GM12891 (cell line): ENCODE measurements around the gene MSH3.
"Not testable (repeated sequence)": the region's sequence is repeated elsewhere in the genome, so short reads cannot be mapped to it uniquely, and the experiment has no call there.

Source experiments
- DNase-seq: peaks from one replicate; pipeline ENCODE4 v3.0.0; 2011; ENCODE audit warnings: low spot score; ENCODE audit not compliant: insufficient read length
- FAIRE-seq: peaks from 2 replicates; lab custom pipeline; 2011; peaks lifted over from hg19 to GRCh38; lab: Jason Lieb, UNC
- PAX5 ChIP-seq: IDR thresholded peaks from 2 replicates; pipeline ENCODE4 v1.6.1; 2011; ENCODE audit warnings: low read length, moderate library complexity, mild to moderate bottlenecking; ENCODE audit not compliant: insufficient read depth, severe bottlenecking
- POLR2A ChIP-seq: IDR thresholded peaks from 2 replicates; pipeline ENCODE4 v1.6.1; 2011; ENCODE audit warnings: low read depth, low read length, control low read depth
- POLR2AphosphoS5 ChIP-seq: IDR thresholded peaks from 2 replicates; pipeline ENCODE4 v1.6.1; 2011; ENCODE audit warnings: low read depth, low read length, control low read depth
- POU2F2 ChIP-seq: IDR thresholded peaks from 2 replicates; pipeline ENCODE4 v1.6.1; 2011; ENCODE audit warnings: low read depth, mild to moderate bottlenecking, control low read depth, low read length, moderate library complexity
- SPI1 ChIP-seq: IDR thresholded peaks from 2 replicates; pipeline ENCODE4 v1.6.1; 2011; ENCODE audit warnings: low read depth, low read length, control low read depth
- TAF1 ChIP-seq: IDR thresholded peaks from 2 replicates; pipeline ENCODE4 v1.6.1; 2011; ENCODE audit warnings: low read depth, low read length, control low read depth

The MSH3 gene

DNA sequence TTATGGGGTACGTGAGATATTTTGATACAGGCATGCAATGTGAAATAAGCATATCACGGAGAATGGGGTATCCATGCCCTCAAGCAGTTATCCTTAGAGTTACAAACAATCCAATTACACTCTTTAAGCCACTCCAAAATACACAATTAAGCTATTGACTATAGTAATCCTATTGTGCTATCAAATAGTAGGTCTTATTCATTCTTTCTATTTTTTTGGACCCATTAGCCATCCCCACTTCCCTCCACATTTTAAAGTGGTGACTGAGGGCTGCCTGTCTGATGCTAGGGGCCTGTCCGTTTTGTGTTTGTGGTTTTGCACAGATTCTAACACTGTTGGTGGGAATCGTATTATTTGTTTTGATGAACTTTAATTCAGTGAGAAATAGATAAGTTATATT, 130.0 kb downstream of the MSH3 start:
- no peak for DNase-seq
- FAIRE-seq, result no peak
- TF ChIP-seq POLR2A (no peak), POLR2AphosphoS5 (no peak)

DNA sequence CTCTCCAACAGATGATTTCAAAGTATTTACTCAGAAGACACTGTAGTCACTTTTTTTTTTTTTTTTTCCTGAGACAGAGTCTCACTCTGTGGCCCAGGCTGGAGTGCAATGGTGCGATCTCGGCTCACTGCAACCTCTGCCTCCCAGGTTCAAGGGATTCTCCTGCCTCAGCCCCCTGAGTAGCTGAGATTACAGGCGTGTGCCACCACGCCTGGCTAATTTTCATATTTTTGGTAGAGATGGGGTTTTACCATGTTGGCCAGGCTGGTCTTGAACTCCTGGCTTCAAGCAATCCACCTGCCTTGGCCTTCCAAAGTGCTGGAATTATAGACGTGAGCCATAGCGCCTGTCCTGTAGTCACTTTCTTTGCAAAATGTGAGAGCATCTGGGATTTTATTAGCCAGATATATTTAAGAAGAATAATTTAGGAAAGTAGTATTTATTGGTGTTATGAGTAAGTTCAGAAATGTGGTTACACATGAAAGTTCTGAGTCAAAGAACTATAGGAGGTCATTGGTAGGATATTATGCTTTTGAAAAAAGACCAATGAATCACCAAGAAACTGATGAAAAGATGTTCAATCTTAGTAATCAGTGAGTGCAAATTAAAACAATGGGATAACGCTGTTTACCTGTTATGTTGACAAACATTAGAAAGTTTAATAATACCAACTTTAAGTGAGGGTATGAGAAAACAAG, 135.0 kb downstream of the MSH3 start:
- DNase-seq, FAIRE-seq: not testable (repeated sequence)

DNA sequence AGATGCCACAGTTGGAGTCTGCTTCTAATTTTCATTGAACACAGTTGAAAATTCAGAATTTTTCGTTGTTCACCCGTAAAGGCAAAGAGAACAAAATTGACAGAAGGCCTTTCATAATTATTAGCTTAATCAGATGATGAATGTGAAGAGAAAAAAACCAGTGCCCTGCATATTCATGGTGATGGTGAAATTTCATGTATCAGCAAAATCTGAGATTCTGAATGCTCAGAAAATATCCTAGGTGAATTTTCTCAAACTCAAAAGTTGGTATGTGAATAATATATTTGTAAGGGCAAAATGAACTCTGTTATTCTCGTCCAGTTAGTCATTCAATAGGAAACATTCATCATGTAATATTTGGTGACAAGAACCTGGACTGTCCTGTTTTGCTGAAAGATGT, 136.2 kb downstream of the MSH3 start:
- no peak for DNase-seq
- TF ChIP-seq PAX5 (no peak), POLR2A (no peak), POLR2AphosphoS5 (no peak), POU2F2 (no peak), SPI1 (no peak), TAF1 (no peak)

DNA sequence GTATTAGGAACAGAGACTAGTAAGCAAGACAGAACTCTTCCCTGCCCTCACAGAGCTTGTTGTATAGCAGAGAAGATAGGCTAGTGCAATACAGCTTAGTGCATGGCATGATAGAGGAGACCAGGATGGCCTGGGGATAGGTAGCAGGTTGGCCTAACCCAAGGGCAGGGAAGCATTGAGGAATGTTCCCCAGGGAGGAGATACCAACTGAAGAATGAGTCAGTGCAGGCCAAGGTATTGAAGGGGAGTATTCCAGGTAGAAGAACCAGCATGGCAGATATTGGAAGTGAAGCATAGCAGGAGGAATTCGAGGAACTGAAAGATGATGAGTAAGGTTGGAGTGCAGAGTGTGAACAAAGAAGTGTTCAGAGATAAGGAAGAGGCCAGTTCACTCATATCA, 138.9 kb downstream of the MSH3 start:
- TF ChIP-seq SPI1 (peak; percentile 59), POLR2A (no peak), PAX5 (no peak), POU2F2 (no peak)
- FAIRE-seq (peak; percentile 28), DNase-seq (no peak)

More for the DNA sequence above, 136.2 kb downstream of the MSH3 start:
- FAIRE-seq, result no peak

DNA sequence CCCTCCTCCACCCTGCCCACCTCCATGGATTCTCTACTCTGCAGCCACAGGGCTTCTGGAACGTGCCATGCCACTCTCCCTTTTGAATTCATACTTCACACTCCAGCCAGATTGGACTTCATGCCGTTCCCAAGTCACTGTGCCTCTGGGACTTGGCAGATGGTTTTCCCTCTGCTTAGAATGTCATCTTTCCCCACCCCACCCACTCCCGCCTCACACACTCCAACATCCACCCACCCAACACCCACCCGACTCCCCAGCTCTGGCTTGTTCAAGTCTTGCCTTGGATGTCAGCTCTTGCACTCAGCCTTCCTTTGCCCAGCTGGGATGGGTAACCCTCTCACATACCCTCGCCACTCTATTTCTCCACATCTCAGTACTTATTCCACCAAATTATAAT, 142.4 kb downstream of the MSH3 start:
- FAIRE-seq, result no peak

DNA sequence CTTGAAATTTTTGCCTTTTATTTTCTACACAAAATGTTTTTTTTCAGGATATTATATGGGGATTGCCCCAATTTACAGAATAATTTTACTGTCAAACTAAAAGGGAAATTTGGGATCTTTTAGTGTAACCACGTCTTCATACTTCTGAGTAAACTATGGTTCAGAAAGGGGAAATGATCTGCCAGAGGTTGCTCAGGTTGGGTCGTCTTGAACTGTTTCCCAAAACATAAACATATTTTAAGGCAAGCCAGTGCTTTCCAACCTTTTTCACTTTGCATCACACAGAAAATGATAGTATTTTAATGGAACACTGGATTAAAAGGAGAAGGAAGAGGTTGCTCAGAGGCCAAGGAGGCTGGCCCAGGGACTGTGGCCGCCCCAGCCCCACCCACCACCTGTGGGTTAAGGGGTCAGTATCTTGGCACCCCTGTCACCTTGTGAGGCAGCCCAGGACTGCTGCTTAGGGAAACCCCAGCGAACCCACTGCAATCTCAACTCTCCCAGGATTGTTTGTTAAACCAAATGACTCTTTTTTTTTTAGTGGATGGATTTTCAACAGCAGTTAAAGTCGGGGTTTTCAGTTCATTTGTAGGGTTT, 143.1 kb downstream of the MSH3 start:
- TF ChIP-seq TAF1 (no peak), SPI1 (peak; percentile 82)
- FAIRE-seq (no peak), DNase-seq (no peak)

More for the DNA sequence above, 142.4 kb downstream of the MSH3 start:
- DNase-seq, result no peak
- TF ChIP-seq TAF1 (no peak), PAX5 (no peak), POLR2AphosphoS5 (no peak), POLR2A (no peak), POU2F2 (no peak), SPI1 (no peak)

DNA sequence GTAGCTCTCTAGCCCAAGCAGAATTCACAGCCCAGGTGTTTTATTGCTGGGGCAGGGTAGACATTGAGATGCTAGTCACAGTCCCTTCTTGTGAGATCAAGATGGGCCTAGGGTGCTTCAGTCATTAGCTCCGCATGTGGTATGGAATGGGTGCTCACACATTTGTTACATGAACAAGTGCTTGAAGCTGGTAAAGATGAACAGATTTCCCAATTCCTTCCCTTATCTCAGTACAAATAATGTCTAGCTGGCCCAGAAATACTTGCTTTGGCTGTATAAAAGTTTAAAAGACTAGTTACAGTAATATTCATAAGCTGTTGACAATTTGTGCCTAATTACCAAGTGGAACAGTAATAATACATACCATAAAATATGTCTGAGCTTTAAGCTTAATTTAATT, 143.7 kb downstream of the MSH3 start:
- TF ChIP-seq TAF1, result no peak
- TF ChIP-seq POLR2AphosphoS5, result no peak
- TF ChIP-seq POU2F2, result no peak
- TF ChIP-seq PAX5, result no peak
- no peak for TF ChIP-seq SPI1
- TF ChIP-seq POLR2A, result no peak
- DNase-seq (no peak), FAIRE-seq (no peak)

DNA sequence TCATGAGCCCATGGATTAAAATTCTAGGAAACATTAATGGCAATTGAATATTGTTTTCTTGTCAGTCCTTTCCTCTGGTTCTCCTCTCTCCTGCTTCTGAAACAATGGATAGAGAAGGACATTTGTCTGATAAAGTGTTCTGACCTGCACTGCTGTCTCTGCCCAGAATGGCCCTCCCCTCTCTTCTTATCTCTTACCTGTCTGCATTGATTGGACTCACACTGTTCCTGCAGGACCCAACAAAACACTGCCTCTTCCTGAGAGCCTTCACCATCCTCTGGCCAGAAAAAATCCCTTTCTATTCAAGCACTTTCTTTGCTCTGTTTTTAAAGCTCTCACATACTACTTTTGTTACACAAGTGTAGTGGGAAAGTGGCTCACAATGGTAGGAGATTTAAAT, 144.2 kb downstream of the MSH3 start:
- DNase-seq (no peak), FAIRE-seq (no peak)
- TF ChIP-seq POLR2A (no peak), SPI1 (no peak), POLR2AphosphoS5 (no peak), TAF1 (no peak)

DNA sequence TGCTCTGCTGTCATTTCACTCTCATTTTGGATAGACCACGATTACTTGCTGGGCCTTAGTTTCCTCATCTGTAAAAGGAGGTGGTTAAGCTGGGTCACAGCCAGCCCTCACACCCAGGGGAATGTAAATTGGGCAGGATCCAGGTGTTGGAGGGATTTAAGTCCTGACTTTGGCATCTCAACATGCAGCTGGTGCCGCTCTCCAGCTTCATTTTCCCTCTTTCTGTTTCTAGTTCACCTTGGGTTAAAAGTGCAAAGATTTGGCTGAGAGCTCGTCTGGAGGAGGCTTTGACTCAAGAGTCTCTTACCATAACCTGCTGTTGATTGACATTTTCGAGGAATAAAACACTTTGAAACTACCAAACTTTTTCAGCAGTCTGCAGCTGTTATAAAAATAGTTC, 144.6 kb downstream of the MSH3 start:
- no peak for FAIRE-seq
- TF ChIP-seq POLR2A (no peak), POLR2AphosphoS5 (no peak), POU2F2 (no peak), PAX5 (no peak), TAF1 (no peak)
- DNase-seq, result no peak

DNA sequence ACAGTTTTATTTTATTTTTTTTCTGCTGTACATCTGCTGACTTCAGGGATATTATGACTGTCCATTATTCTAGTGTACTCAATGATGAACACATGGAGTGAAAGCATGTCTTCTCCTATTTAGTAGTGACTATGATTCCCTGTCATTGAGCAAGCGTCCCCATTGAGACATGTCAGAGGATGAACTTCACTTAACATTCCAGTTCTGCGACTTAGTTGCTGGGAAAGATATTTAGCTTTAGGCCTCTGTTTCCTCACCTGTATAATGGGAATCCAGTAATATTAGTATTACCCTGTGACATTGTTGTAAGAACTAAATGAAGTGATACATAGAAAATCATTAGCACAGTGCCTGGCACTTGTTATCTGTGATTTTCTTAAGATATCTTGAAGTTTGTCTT, 145.1 kb downstream of the MSH3 start:
- FAIRE-seq, result no peak
- TF ChIP-seq POU2F2 (no peak), PAX5 (no peak), POLR2AphosphoS5 (no peak), TAF1 (no peak), SPI1 (no peak), POLR2A (no peak)
- DNase-seq, result no peak
